HL-60 (cell line): Measurements from ENCODE around the gene ZNF146.

Source experiments
- DNase-seq, 2 experiments: peaks; one replicate each; pipeline ENCODE4 v3.0.0-alpha.2; 2010 to 2020; ENCODE audit warnings: low read depth in 1 of 2, low spot score in 1 of 2
- H3K27ac ChIP-seq: fragments of 250-450 bp; sonication (Bioruptor Pico); replicated peaks from 2 replicates; pipeline ENCODE4 v1.5.1; 2020; ENCODE audit warnings: mild to moderate bottlenecking, moderate library complexity
- H3K27me3 ChIP-seq: fragments of 250-450 bp; sonication (Bioruptor Pico); 2 replicates; pipeline ENCODE4 v1.5.1; 2021; ENCODE audit warnings: mild to moderate bottlenecking, moderate library complexity; ENCODE audit not compliant: insufficient read depth, poor library complexity, severe bottlenecking
- H3K4me3 ChIP-seq: replicated peaks from 2 replicates; pipeline ENCODE4 v1.5.1; 2011; ENCODE audit warnings: mild to moderate bottlenecking, control low read depth, low read length; ENCODE audit not compliant: insufficient read depth
- CTCF ChIP-seq: IDR thresholded peaks from one replicate; pipeline ENCODE4 v1.5.1; 2011; ENCODE audit warnings: low read length, control low read depth, inconsistent platforms; ENCODE audit not compliant: insufficient read depth
- GABPA ChIP-seq: IDR thresholded peaks from 2 replicates; pipeline ENCODE4 v1.6.1; 2012; ENCODE audit warnings: low read depth
- POLR2AphosphoS5 ChIP-seq: IDR thresholded peaks from 2 replicates; pipeline ENCODE4 v1.6.1; 2012; ENCODE audit warnings: low read depth
- REST ChIP-seq: IDR thresholded peaks from 2 replicates; pipeline ENCODE4 v1.6.1; 2012; ENCODE audit warnings: low read depth; ENCODE audit not compliant: insufficient replicate concordance
- SPI1 ChIP-seq: IDR thresholded peaks from 2 replicates; pipeline ENCODE4 v1.6.1; 2012; ENCODE audit warnings: low read depth, mild to moderate bottlenecking, borderline replicate concordance

Gene ZNF146

GRCh38 chr19:36246006-36246481 is 31.1 kb downstream of the ZNF146 start:
- TF ChIP-seq CTCF (no peak), POLR2AphosphoS5 (no peak), REST (no peak), GABPA (no peak), SPI1 (no peak)
- no peak for DNase-seq
- H3K4me3 ChIP-seq, result no peak overlapping the region
- H3K27me3 ChIP-seq, result no peaks in the 10 kb centered on the region
- H3K27ac ChIP-seq, result no peak overlapping the region

- Histone ChIP-seq H3K27ac (no peak overlapping the region), H3K27me3 (no peaks in the 10 kb centered on the region), H3K4me3 (no peak overlapping the region)
- DNase-seq, result no peak
- TF ChIP-seq POLR2AphosphoS5 (no peak), GABPA (no peak), REST (no peak), SPI1 (no peak)
These were observed 37.1 kb downstream of the ZNF146 start for GRCh38 chr19:36252047-36252446.

GRCh38 chr19:36254848-36255247 is 39.9 kb downstream of the ZNF146 start:
- no peaks in the 10 kb centered on the region for H3K27me3 ChIP-seq
- no peak for DNase-seq
- no peak for TF ChIP-seq POLR2AphosphoS5
- no peak for TF ChIP-seq SPI1
- no peak for TF ChIP-seq REST
- no peak overlapping the region for H3K4me3 ChIP-seq
- no peak overlapping the region for H3K27ac ChIP-seq

GRCh38 chr19:36255316-36255715 is 40.4 kb downstream of the ZNF146 start:
- no peak for DNase-seq
- no peak overlapping the region for H3K4me3 ChIP-seq
- H3K27me3 ChIP-seq, result no peaks in the 10 kb centered on the region
- TF ChIP-seq SPI1 (no peak), REST (no peak), POLR2AphosphoS5 (no peak), GABPA (no peak), CTCF (no peak)
- no peak overlapping the region for H3K27ac ChIP-seq
